ENCODE data around the gene COL24A1.

DNA sequence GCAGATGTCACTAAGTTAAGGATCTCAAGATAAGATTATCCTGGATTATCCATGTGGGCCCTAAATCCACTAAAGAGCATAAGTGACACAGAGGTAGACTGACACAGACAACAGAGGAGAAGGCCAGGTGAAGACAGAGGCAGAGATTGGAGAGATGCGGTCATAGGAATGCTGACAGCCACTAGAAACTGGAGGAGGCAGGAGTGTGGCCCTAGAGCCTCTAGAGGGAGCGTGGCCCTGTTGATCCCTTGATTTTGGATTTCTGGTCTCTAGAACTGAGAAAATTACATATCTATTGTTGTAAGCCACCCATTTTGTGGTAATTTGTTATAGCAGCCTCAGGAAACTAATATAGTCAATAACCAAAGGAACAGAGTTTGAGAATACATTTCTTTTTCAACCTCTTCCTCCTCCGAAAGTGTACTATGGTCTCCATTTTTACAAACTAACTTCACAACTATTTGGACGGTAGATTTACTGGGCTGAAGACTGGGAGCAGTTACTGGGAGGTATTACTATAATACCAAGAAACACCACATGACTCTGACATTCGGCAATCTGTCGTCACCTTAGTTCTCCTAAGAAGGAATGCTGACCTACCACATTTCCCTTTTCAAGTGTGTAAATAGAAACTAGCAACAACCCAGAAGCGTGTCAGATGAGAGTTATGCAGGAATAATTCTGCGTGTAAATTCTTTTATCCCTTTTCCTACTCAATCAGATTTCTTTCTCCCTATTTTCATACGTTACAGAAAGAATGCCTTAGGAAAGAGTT is 332.3 kb downstream of the COL24A1 start:
- TF ChIP-seq EZH2 (IDR thresholded peaks at IDR 0.05) (no peak), POLR2AphosphoS5 (IDR thresholded peaks at IDR 0.05; ENCODE audit: borderline replicate concordance, low read depth, low read length) (no peak)
